HepG2 (cell line): Measurements from ENCODE around the gene ONECUT2. TPM values are rescaled to one million over a fixed set of nuclear protein-coding genes. Genes with fewer than 3 reads are reported as not detected.
A peak's percentile ranks its signal among the peaks of the same experiment; 100 is the strongest.

Experiments
- ATF4 ChIP-seq, 2 experiments: fragments of 450-650 bp in 1 of 2; sonication (generic) in 1 of 2; formaldehyde crosslinking; IDR thresholded peaks; 2 replicates each; pipeline versions ENCODE4 v1.5.0 to v1.8.0; 2020 to 2022; ENCODE audit warnings: mild to moderate bottlenecking in 1 of 2, missing genetic modification reagents in 1 of 2
- ATF7-NPFF ChIP-seq: sonication (generic); formaldehyde crosslinking; IDR thresholded peaks from 2 replicates; pipeline ENCODE4 v1.8.1; 2023; ENCODE audit warnings: mild to moderate bottlenecking, low read depth, missing genetic modification reagents, moderate library complexity
- CBFB ChIP-seq: sonication (generic); formaldehyde crosslinking; IDR thresholded peaks from 2 replicates; pipeline ENCODE4 v1.4.0; 2020; ENCODE audit warnings: missing genetic modification reagents
- HDAC2 ChIP-seq: sonication (generic); formaldehyde crosslinking; IDR thresholded peaks from 2 replicates; pipeline ENCODE4 v1.4.0; 2020; ENCODE audit warnings: missing genetic modification reagents
- HOXA9 ChIP-seq: sonication (generic); formaldehyde crosslinking; IDR thresholded peaks from 2 replicates; pipeline ENCODE4 v1.8.1; 2022; ENCODE audit warnings: missing genetic modification reagents, mild to moderate bottlenecking, moderate library complexity, borderline replicate concordance
- JUND ChIP-seq: sonication (generic); formaldehyde crosslinking; IDR thresholded peaks from 2 replicates; pipeline ENCODE4 v1.8.0; 2022; ENCODE audit warnings: mild to moderate bottlenecking, missing genetic modification reagents
- KDM1A ChIP-seq: IDR thresholded peaks from 2 replicates; pipeline ENCODE4 v1.6.1; 2016; ENCODE audit warnings: missing compliant biosample characterization
- KDM3A ChIP-seq: IDR thresholded peaks from 2 replicates; pipeline ENCODE4 v1.6.1; 2018; ENCODE audit warnings: low read depth, missing compliant biosample characterization
- KDM5B ChIP-seq: sonication (generic); formaldehyde crosslinking; IDR thresholded peaks from 2 replicates; pipeline ENCODE4 v1.4.0; 2020; ENCODE audit warnings: missing genetic modification reagents, mild to moderate bottlenecking, borderline replicate concordance
- LBX2 ChIP-seq: sonication (generic); formaldehyde crosslinking; IDR thresholded peaks from 2 replicates; pipeline ENCODE4 v1.5.0; 2020; ENCODE audit warnings: missing genetic modification reagents, mild to moderate bottlenecking, borderline replicate concordance
- REST ChIP-seq, 2 experiments: IDR thresholded peaks; 2 replicates each; pipeline ENCODE4 v1.6.1; 2011 to 2012; ENCODE audit warnings: low read length in 2 of 2, borderline replicate concordance in 1 of 2, low read depth in 1 of 2, mild to moderate bottlenecking in 1 of 2, moderate library complexity in 1 of 2
- SMYD3 ChIP-seq: sonication (generic); formaldehyde crosslinking; IDR thresholded peaks from 2 replicates; pipeline ENCODE4 v1.8.1; 2023; ENCODE audit warnings: mild to moderate bottlenecking, missing genetic modification reagents
- SOX5 ChIP-seq: IDR thresholded peaks from 2 replicates; pipeline ENCODE4 v1.6.1; 2016; ENCODE audit warnings: borderline replicate concordance
- SRSF1 ChIP-seq: fragments of 200-400 bp; formaldehyde crosslinking; optimal IDR thresholded peaks from 2 replicates; pipeline ENCODE3; 2017; ENCODE audit warnings: mild to moderate bottlenecking, low read depth, low read length, moderate library complexity
- TFDP1 ChIP-seq: IDR thresholded peaks from 2 replicates; pipeline ENCODE4 v1.6.1; 2016; ENCODE audit warnings: missing compliant biosample characterization, missing genetic modification reagents, borderline replicate concordance
- ZNF143 ChIP-seq: sonication (generic); formaldehyde crosslinking; IDR thresholded peaks from 2 replicates; pipeline ENCODE4 v1.4.0; 2020; ENCODE audit warnings: missing genetic modification reagents
- ZNF20 ChIP-seq: sonication (generic); formaldehyde crosslinking; IDR thresholded peaks from 2 replicates; pipeline ENCODE4 v1.4.0; 2020; ENCODE audit warnings: mild to moderate bottlenecking, moderate library complexity, missing genetic modification reagents
- ZNF484 ChIP-seq: sonication (generic); formaldehyde crosslinking; IDR thresholded peaks from 2 replicates; pipeline ENCODE4 v1.5.1; 2020; ENCODE audit warnings: mild to moderate bottlenecking, low read depth, missing genetic modification reagents, borderline replicate concordance
- ZNF496 ChIP-seq: sonication (generic); formaldehyde crosslinking; IDR thresholded peaks from 2 replicates; pipeline ENCODE4 v1.8.1; 2023; ENCODE audit warnings: mild to moderate bottlenecking, moderate library complexity, missing genetic modification reagents; ENCODE audit not compliant: insufficient replicate concordance
- ZNF512 ChIP-seq: sonication (generic); formaldehyde crosslinking; IDR thresholded peaks from 2 replicates; pipeline ENCODE4 v1.4.0; 2020; ENCODE audit warnings: mild to moderate bottlenecking, missing genetic modification reagents
- polyA plus RNA-seq, 8 experiments: library from polyadenylated mRNA; depleted of rRNA in 3 of 8; stranded (reverse) in 7 of 8; unstranded in 1 of 8; fragments of >200 nt; fragmentation: Illumina TruSeq in 4 of 8; extraction: Trizol in 4 of 8; gene quantifications; 2 replicates each; pipeline versions ENCODE4 v1.2.1 to v1.2.3, GENCODE V29; 2011 to 2016; ENCODE audit warnings: low read depth in 4 of 8, missing spikeins in 1 of 8, mixed read lengths in 1 of 8; ENCODE audit not compliant: insufficient read depth in 1 of 8
- total RNA-seq, 5 experiments: library from RNA; depleted of rRNA; stranded (reverse); fragments of >200 nt; fragmentation: Illumina TruSeq; extraction: Trizol; gene quantifications; 2 replicates each; pipeline ENCODE4 v1.2.3, GENCODE V29; 2016; ENCODE audit warnings: low read depth in 1 of 5

The ONECUT2 gene
- total and polyA plus RNA-seq, 2 of the 13 experiments (the other 11 are each of a cell fraction or from before 2014, with no cell fraction given) = 3.0 to 3.2 TPM

GRCh38 chr18:57436191-57436964 lies 1.2 kb downstream of the ONECUT2 start (continued):
- no peak for TF ChIP-seq JUND (CRISPR knock-in tag)
- no peak for TF ChIP-seq KDM3A (CRISPR knock-in tag)
- TF ChIP-seq ZNF484 (CRISPR knock-in tag) = no peak
- TF ChIP-seq SOX5 = no peak
- TF ChIP-seq TFDP1 (CRISPR knock-in tag) = no peak
- TF ChIP-seq SRSF1 = no peak
- TF ChIP-seq KDM1A (CRISPR knock-in tag) = no peak
- TF ChIP-seq REST (IDR thresholded peaks at IDR 0.05; ENCODE audit: borderline replicate concordance in 1 of 2, low read depth in 1 of 2, low read length in 2 of 2) = no peak
- TF ChIP-seq ATF7-NPFF = no peak
- TF ChIP-seq HOXA9 (CRISPR knock-in tag) = no peak
- TF ChIP-seq ATF4 (CRISPR knock-in tag; IDR thresholded peaks at IDR 0.05) = no peak
- no peak for TF ChIP-seq LBX2 (CRISPR knock-in tag)
- TF ChIP-seq ZNF496 (CRISPR knock-in tag) = no peak
- TF ChIP-seq KDM5B = peak; percentile 47
- no peak for TF ChIP-seq CBFB
- no peak for TF ChIP-seq ZNF143 (CRISPR knock-in tag)
- no peak for TF ChIP-seq ZNF20 (CRISPR knock-in tag)
- no peak for TF ChIP-seq ZNF512
- TF ChIP-seq SMYD3 (CRISPR knock-in tag) = no peak
- peak; percentile 14; the same call in 1 of the 2 replicates for TF ChIP-seq HDAC2 (CRISPR knock-in tag)
